Heart left ventricle (tissue), 13 donors: ENCODE data around the gene SCFD1.

Source experiments
- CTCF ChIP-seq, 12 donors: fragments of 200-600 bp; sonication (generic) in 4 of 12; IDR thresholded peaks; one replicate each; pipeline versions ENCODE4 v1.5.0 to v1.8.0; 2018 to 2022; ENCODE audit warnings: antibody characterized with exemption in 12 of 12, mild to moderate bottlenecking in 5 of 12
- POLR2A ChIP-seq, 2 donors: fragments of 450-650 bp; IDR thresholded peaks; one replicate each; pipeline ENCODE4 v1.6.1; 2017; ENCODE audit warnings: antibody characterized with exemption in 2 of 2, mild to moderate bottlenecking in 2 of 2, moderate library complexity in 2 of 2
- donor health status: ischemic (EF 13 %, LVEDD 7.1; RV severe dilation, severe dysfunction).
- donor health status: DM: no; HTN: yes; CAD: no.
- donor health status: DM: no; HTN: no; CAD: no.
- donor health status: ischemic (EF 25% LVEDD 6.9; RV normal size, moderate dysfunction).
- donor health status: ischemic (EF 25% LVEDD 5.7; RV mildly dilated, moderate dysfunction).
- donor health status: ischemic (EF 35%, LVEDD 5.7; RV mildly dilated, moderate dysfunction).
- donor health status: nonischemic (EF 11% LVEDD 7.7; RV severe dilation, severe dysfunction).
- donor health status: DM: yes; HTN: yes; CAD: no.
- donor health status: PGD.
- donor health status: ischemic (EF 29% LVEDD 5.4; RV normal size, mild dysfunction).
- donor health status: nonischemic (EF 23%, LVEDD 6.1; RV moderate dilation, normal function).

GRCh38 chr14:30585204-30585603 is 36.9 kb upstream of the SCFD1 start:
- no peak for TF ChIP-seq CTCF (IDR thresholded peaks at IDR 0.05)
- TF ChIP-seq POLR2A (IDR thresholded peaks at IDR 0.05), result no peak
